WERI-Rb-1 (cell line): Measurements from ENCODE around the gene NPAS2.

ENCODE experiments used
- DNase-seq: peaks from one replicate; pipeline ENCODE4 v3.0.0-alpha.2; 2020
- H3K27ac ChIP-seq: fragments of 250-450 bp; sonication (Bioruptor Pico); 2 replicates; pipeline ENCODE4 v1.5.1; 2020; ENCODE audit warnings: mild to moderate bottlenecking, moderate library complexity
- H3K27me3 ChIP-seq: fragments of 250-450 bp; sonication (Bioruptor Pico); 2 replicates; pipeline ENCODE4 v1.5.1; 2021; ENCODE audit warnings: mild to moderate bottlenecking, low read depth, moderate library complexity; ENCODE audit not compliant: insufficient read depth, severe bottlenecking
- H3K36me3 ChIP-seq: fragments of 250-450 bp; sonication (Bioruptor Pico); 2 replicates; pipeline ENCODE4 v1.5.1; 2020; ENCODE audit warnings: mild to moderate bottlenecking, moderate library complexity
- H3K4me3 ChIP-seq: 2 replicates; pipeline ENCODE4 v1.5.1; 2011; ENCODE audit warnings: low read depth, mild to moderate bottlenecking, control low read depth, low read length
- H3K9me3 ChIP-seq: fragments of 250-450 bp; sonication (Bioruptor Pico); 2 replicates; pipeline ENCODE4 v1.5.1; 2021; ENCODE audit warnings: mild to moderate bottlenecking, moderate library complexity; ENCODE audit not compliant: severe bottlenecking
- CTCF ChIP-seq: IDR thresholded peaks from 2 replicates; pipeline ENCODE4 v1.5.1; 2011; ENCODE audit warnings: low read depth, mild to moderate bottlenecking, control low read depth, inconsistent platforms, low read length

Gene NPAS2

GRCh38 chr2:100820273-100820522, 259 bp downstream of the NPAS2 start:
- peak overlapping the region; percentile 34 for H3K4me3 ChIP-seq
- H3K27me3 ChIP-seq: peaks cover 30% of the 10 kb centered on the region
- no peak for TF ChIP-seq CTCF
- no peaks in the 10 kb centered on the region for H3K9me3 ChIP-seq
- DNase-seq: no peak
- no peaks in the 10 kb centered on the region for H3K36me3 ChIP-seq
- H3K27ac ChIP-seq: no peak overlapping the region

GRCh38 chr2:100820523-100821254, 750 bp downstream of the NPAS2 start:
- Histone ChIP-seq H3K4me3 (peak overlapping the region; percentile 34), H3K36me3 (no peaks in the 10 kb centered on the region), H3K27ac (no peak overlapping the region), H3K9me3 (no peaks in the 10 kb centered on the region), H3K27me3 (peaks cover 30% of the 10 kb centered on the region)
- DNase-seq: no peak
- no peak for TF ChIP-seq CTCF

GRCh38 chr2:100821255-100821910, 1.4 kb downstream of the NPAS2 start:
- DNase-seq: no peak
- H3K9me3 ChIP-seq: no peaks in the 10 kb centered on the region
- H3K4me3 ChIP-seq: no peak overlapping the region
- H3K27ac ChIP-seq: no peak overlapping the region
- TF ChIP-seq CTCF: no peak
- peaks cover 30% of the 10 kb centered on the region for H3K27me3 ChIP-seq
- no peaks in the 10 kb centered on the region for H3K36me3 ChIP-seq

GRCh38 chr2:100821911-100822265, 1.9 kb downstream of the NPAS2 start:
- no peak for TF ChIP-seq CTCF

GRCh38 chr2:100822587-100823248, 2.8 kb downstream of the NPAS2 start:
- DNase-seq: no peak
- Histone ChIP-seq H3K36me3 (no peaks in the 10 kb centered on the region), H3K4me3 (no peak overlapping the region), H3K27me3 (peaks cover 30% of the 10 kb centered on the region), H3K9me3 (no peaks in the 10 kb centered on the region), H3K27ac (no peak overlapping the region)
- no peak for TF ChIP-seq CTCF

More at GRCh38 chr2:100821911-100822265, 1.9 kb downstream of the NPAS2 start:
- H3K27me3 ChIP-seq: peaks cover 30% of the 10 kb centered on the region
- H3K4me3 ChIP-seq: no peak overlapping the region
- H3K27ac ChIP-seq: no peak overlapping the region
- no peaks in the 10 kb centered on the region for H3K9me3 ChIP-seq
- DNase-seq: no peak
- H3K36me3 ChIP-seq: no peaks in the 10 kb centered on the region
